Activated CD8-positive, alpha-beta memory T cell treated with anti-CD3 and anti-CD28 coated beads, Interleukin-2, amount 50 U/mL, for 48 hours (primary cell): Measurements from ENCODE around the gene IQCC.

ENCODE experiments used
- DNase-seq: peaks from one replicate; pipeline ENCODE4 v3.0.0-alpha.2; 2020

IQCC gene

GRCh38 chr1:32195972-32196823 is 9.3 kb upstream of the IQCC start:
- DNase-seq, result no peak

- no peak for DNase-seq
Observed at GRCh38 chr1:32197074-32197473, 8.4 kb upstream of the IQCC start.

- no peak for DNase-seq
Observed at GRCh38 chr1:32197837-32198236, 7.6 kb upstream of the IQCC start.

GRCh38 chr1:32198237-32199042 is 7.0 kb upstream of the IQCC start:
- DNase-seq, result no peak

GRCh38 chr1:32199043-32199716 is 6.3 kb upstream of the IQCC start:
- no peak for DNase-seq

GRCh38 chr1:32199717-32200072 is 5.8 kb upstream of the IQCC start:
- DNase-seq, result no peak

- DNase-seq, result peak; percentile 82
Observed at GRCh38 chr1:32200226-32201010, 5.1 kb upstream of the IQCC start, which contains the start of gene CCDC28B. CCDC28B (plus strand) TSS chr1:32200595; CDS start chr1:32201936, 1,341 bp downstream.

- DNase-seq, result peak; percentile 89
Observed at GRCh38 chr1:32201011-32201855, 4.2 kb upstream of the IQCC start.

- no peak for DNase-seq
Observed at GRCh38 chr1:32204943-32205361, 519 bp upstream of the IQCC start.

- DNase-seq, result no peak
Observed at GRCh38 chr1:32208469-32208868, 3.0 kb downstream of the IQCC start.

- no peak for DNase-seq
Observed at GRCh38 chr1:32208891-32209328, 3.4 kb downstream of the IQCC start, which contains the start of gene DCDC2B. DCDC2B (plus strand) TSS chr1:32209089; CDS start chr1:32209094, 5 bp downstream.

- peak; percentile 67 for DNase-seq
Observed at GRCh38 chr1:32215629-32216480, 10.4 kb downstream of the IQCC start.

GRCh38 chr1:32216566-32216965 is 11.1 kb downstream of the IQCC start:
- DNase-seq, result no peak

GRCh38 chr1:32219022-32219421 is 13.6 kb downstream of the IQCC start:
- no peak for DNase-seq

GRCh38 chr1:32220746-32221580 is 15.5 kb downstream of the IQCC start:
- DNase-seq, result no peak

- no peak for DNase-seq
Observed at GRCh38 chr1:32221581-32221979, 16.1 kb downstream of the IQCC start.

- peak; percentile 91 for DNase-seq
Observed at GRCh38 chr1:32221980-32222755, 16.7 kb downstream of the IQCC start, which contains the start of the genes EIF3I and TMEM234. EIF3I (plus strand) TSS chr1:32222407; CDS start chr1:32222442, 35 bp downstream. TMEM234 (minus strand) TSS chr1:32222353; CDS start chr1:32222322, 31 bp downstream.

- DNase-seq, result no peak
Observed at GRCh38 chr1:32223683-32224082, 18.2 kb downstream of the IQCC start.
